Panc1 (cell line): ENCODE results near the gene AHI1.

ENCODE experiments used
- REST ChIP-seq, 2 experiments: IDR thresholded peaks; 2 replicates each; pipeline ENCODE4 v1.6.1; 2011 to 2012; ENCODE audit warnings: low read depth in 2 of 2, control low read depth in 1 of 2, low read length in 1 of 2, mild to moderate bottlenecking in 1 of 2, moderate library complexity in 1 of 2; ENCODE audit not compliant: insufficient read depth in 1 of 2
- SIN3A ChIP-seq: IDR thresholded peaks from 2 replicates; pipeline ENCODE4 v1.6.1; 2012; ENCODE audit warnings: low read depth, mild to moderate bottlenecking, low read length, moderate library complexity, borderline replicate concordance; ENCODE audit not compliant: insufficient read depth
- TCF7L2 ChIP-seq: IDR thresholded peaks from 2 replicates; pipeline ENCODE4 v1.6.1; 2011; ENCODE audit warnings: mild to moderate bottlenecking, low read depth, low read length, inconsistent platforms
- TF ChIP-seq, protein P1 (sequence below): fragments of 450-650 bp; IDR thresholded peaks from 2 replicates; pipeline ENCODE4 v1.5.1; 2017; ENCODE audit warnings: mild to moderate bottlenecking

GRCh38 chr6:135289816-135290215, 207.7 kb downstream of the AHI1 start:
- TF ChIP-seq TCF7L2 (no peak), SIN3A (no peak), REST (IDR thresholded peaks at IDR 0.05; ENCODE audit: insufficient read depth in 1 of 2, low read depth in 2 of 2, low read length in 1 of 2) (no peak)
- TF ChIP-seq, protein P1, sequence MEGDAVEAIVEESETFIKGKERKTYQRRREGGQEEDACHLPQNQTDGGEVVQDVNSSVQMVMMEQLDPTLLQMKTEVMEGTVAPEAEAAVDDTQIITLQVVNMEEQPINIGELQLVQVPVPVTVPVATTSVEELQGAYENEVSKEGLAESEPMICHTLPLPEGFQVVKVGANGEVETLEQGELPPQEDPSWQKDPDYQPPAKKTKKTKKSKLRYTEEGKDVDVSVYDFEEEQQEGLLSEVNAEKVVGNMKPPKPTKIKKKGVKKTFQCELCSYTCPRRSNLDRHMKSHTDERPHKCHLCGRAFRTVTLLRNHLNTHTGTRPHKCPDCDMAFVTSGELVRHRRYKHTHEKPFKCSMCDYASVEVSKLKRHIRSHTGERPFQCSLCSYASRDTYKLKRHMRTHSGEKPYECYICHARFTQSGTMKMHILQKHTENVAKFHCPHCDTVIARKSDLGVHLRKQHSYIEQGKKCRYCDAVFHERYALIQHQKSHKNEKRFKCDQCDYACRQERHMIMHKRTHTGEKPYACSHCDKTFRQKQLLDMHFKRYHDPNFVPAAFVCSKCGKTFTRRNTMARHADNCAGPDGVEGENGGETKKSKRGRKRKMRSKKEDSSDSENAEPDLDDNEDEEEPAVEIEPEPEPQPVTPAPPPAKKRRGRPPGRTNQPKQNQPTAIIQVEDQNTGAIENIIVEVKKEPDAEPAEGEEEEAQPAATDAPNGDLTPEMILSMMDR: no peak
